SW480 (cell line): ENCODE measurements around the gene METTL16.

ENCODE experiments used
- DNase-seq: peaks from one replicate; pipeline ENCODE4 v3.0.0-alpha.2; 2016; ENCODE audit warnings: low spot score

Gene METTL16

GRCh38 chr17:2380226-2380922 is 131.3 kb downstream of the METTL16 start:
- no peak for DNase-seq

GRCh38 chr17:2379489-2380225 is 132.0 kb downstream of the METTL16 start:
- DNase-seq = no peak

- no peak for DNase-seq
Measured at GRCh38 chr17:2378905-2379304, 132.8 kb downstream of the METTL16 start.

GRCh38 chr17:2377659-2378058 is 134.0 kb downstream of the METTL16 start:
- DNase-seq = no peak

GRCh38 chr17:2376107-2376506 is 135.6 kb downstream of the METTL16 start:
- DNase-seq = no peak

- DNase-seq = no peak
Measured at GRCh38 chr17:2375406-2375805, 136.3 kb downstream of the METTL16 start.

- DNase-seq = no peak
Measured at GRCh38 chr17:2374549-2375285, 137.0 kb downstream of the METTL16 start.

GRCh38 chr17:2373179-2373578 is 138.5 kb downstream of the METTL16 start:
- DNase-seq = no peak

GRCh38 chr17:2372681-2373080 is 139.0 kb downstream of the METTL16 start:
- DNase-seq = no peak

GRCh38 chr17:2372180-2372579 is 139.5 kb downstream of the METTL16 start:
- DNase-seq = no peak

GRCh38 chr17:2371183-2372130 is 140.2 kb downstream of the METTL16 start:
- DNase-seq = no peak

GRCh38 chr17:2370211-2370589 is 141.5 kb downstream of the METTL16 start:
- DNase-seq = no peak

- DNase-seq = no peak
Measured at GRCh38 chr17:2369551-2370210, 142.0 kb downstream of the METTL16 start.

GRCh38 chr17:2369039-2369438 is 142.6 kb downstream of the METTL16 start:
- no peak for DNase-seq

- no peak for DNase-seq
Measured at GRCh38 chr17:2368359-2368758, 143.3 kb downstream of the METTL16 start.

GRCh38 chr17:2366747-2367494 is 144.8 kb downstream of the METTL16 start:
- no peak for DNase-seq
